ENCODE results near the gene CACNA1C.
"Not testable (repeated sequence)": the region's sequence is repeated elsewhere in the genome, so short reads cannot be mapped to it uniquely, and the experiment has no call there.

The CACNA1C gene

GRCh38 chr12:2246358-2246757, 193.6 kb downstream of the CACNA1C start:
- Histone ChIP-seq H3K9me3 (ENCODE audit: control insufficient read depth in 1 of 2, low read length in 2 of 2) (no peaks in the 10 kb centered on the region), H3K4me1 (ENCODE audit: control insufficient read depth in 1 of 2, insufficient read depth in 2 of 2, low read length in 2 of 2) (peaks cover 7 to 10% of the 10 kb centered on the region in 2 donors), H3K9ac (ENCODE audit: low read depth in 1 of 2, low read length in 2 of 2) (no peak overlapping the region), H3K27ac (ENCODE audit: low read depth, low read length) (no peak overlapping the region), H3K27me3 (ENCODE audit: control insufficient read depth in 1 of 2, insufficient read depth in 2 of 2, low read length in 2 of 2) (no peaks in the 10 kb centered on the region), H3K36me3 (ENCODE audit: control insufficient read depth in 1 of 2, insufficient read depth in 2 of 2, low read length in 2 of 2) (no peaks in the 10 kb centered on the region), H3K4me3 (ENCODE audit: low read depth in 1 of 2, low read length in 2 of 2) (no peak overlapping the region)

DNA sequence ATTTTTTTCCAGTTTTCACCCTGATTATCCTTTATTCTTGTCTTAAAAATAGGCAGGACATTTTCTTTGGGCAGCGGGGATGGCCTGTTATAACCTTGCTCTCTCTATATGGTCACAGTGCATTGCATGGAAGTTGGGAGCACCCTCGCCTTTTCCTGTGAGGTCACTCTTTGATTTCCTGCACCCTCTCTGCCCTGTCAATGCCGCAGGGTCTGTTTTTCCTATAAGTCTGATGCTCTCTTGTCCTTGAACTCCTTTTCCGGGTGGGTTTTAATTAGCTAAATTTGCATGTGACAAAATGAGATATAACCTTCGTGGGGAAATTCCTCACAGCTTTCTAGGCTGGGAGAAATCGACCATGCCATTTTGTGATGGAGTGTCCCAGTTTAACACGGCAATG, 194.3 kb downstream of the CACNA1C start:
- H3K9ac ChIP-seq (ENCODE audit: low read depth in 1 of 2, low read length in 2 of 2), result no peak overlapping the region
- H3K4me1 ChIP-seq (ENCODE audit: control insufficient read depth in 1 of 2, insufficient read depth in 2 of 2, low read length in 2 of 2), result peaks cover 7 to 10% of the 10 kb centered on the region in 2 donors
- H3K4me3 ChIP-seq (ENCODE audit: low read depth in 1 of 2, low read length in 2 of 2), result no peak overlapping the region
- no peaks in the 10 kb centered on the region for H3K36me3 ChIP-seq (ENCODE audit: control insufficient read depth in 1 of 2, insufficient read depth in 2 of 2, low read length in 2 of 2)
- H3K9me3 ChIP-seq (ENCODE audit: control insufficient read depth in 1 of 2, low read length in 2 of 2), result no peaks in the 10 kb centered on the region
- H3K27ac ChIP-seq (ENCODE audit: low read depth, low read length), result no peak overlapping the region
- H3K27me3 ChIP-seq (ENCODE audit: control insufficient read depth in 1 of 2, insufficient read depth in 2 of 2, low read length in 2 of 2), result no peaks in the 10 kb centered on the region

GRCh38 chr12:2247596-2247995, 194.8 kb downstream of the CACNA1C start:
- Histone ChIP-seq H3K27ac (ENCODE audit: low read depth, low read length) (no peak overlapping the region), H3K4me1 (ENCODE audit: control insufficient read depth in 1 of 2, insufficient read depth in 2 of 2, low read length in 2 of 2) (peaks cover 7 to 10% of the 10 kb centered on the region in 2 donors)

GRCh38 chr12:2248087-2248900, 195.5 kb downstream of the CACNA1C start:
- Histone ChIP-seq H3K36me3 (ENCODE audit: control insufficient read depth in 1 of 2, insufficient read depth in 2 of 2, low read length in 2 of 2) (no peaks in the 10 kb centered on the region), H3K9ac (ENCODE audit: low read depth in 1 of 2, low read length in 2 of 2) (no peak overlapping the region), H3K4me1 (ENCODE audit: control insufficient read depth in 1 of 2, insufficient read depth in 2 of 2, low read length in 2 of 2) (peaks cover 7 to 10% of the 10 kb centered on the region in 2 donors), H3K4me3 (ENCODE audit: low read depth in 1 of 2, low read length in 2 of 2) (no peak overlapping the region), H3K9me3 (ENCODE audit: control insufficient read depth in 1 of 2, low read length in 2 of 2) (no peaks in the 10 kb centered on the region), H3K27me3 (ENCODE audit: control insufficient read depth in 1 of 2, insufficient read depth in 2 of 2, low read length in 2 of 2) (no peaks in the 10 kb centered on the region), H3K27ac (ENCODE audit: low read depth, low read length) (no peak overlapping the region)

More at GRCh38 chr12:2247596-2247995, 194.8 kb downstream of the CACNA1C start:
- Histone ChIP-seq H3K4me3 (ENCODE audit: low read depth in 1 of 2, low read length in 2 of 2) (no peak overlapping the region), H3K9me3 (ENCODE audit: control insufficient read depth in 1 of 2, low read length in 2 of 2) (no peaks in the 10 kb centered on the region), H3K9ac (ENCODE audit: low read depth in 1 of 2, low read length in 2 of 2) (no peak overlapping the region), H3K36me3 (ENCODE audit: control insufficient read depth in 1 of 2, insufficient read depth in 2 of 2, low read length in 2 of 2) (no peaks in the 10 kb centered on the region), H3K27me3 (ENCODE audit: control insufficient read depth in 1 of 2, insufficient read depth in 2 of 2, low read length in 2 of 2) (no peaks in the 10 kb centered on the region)

DNA sequence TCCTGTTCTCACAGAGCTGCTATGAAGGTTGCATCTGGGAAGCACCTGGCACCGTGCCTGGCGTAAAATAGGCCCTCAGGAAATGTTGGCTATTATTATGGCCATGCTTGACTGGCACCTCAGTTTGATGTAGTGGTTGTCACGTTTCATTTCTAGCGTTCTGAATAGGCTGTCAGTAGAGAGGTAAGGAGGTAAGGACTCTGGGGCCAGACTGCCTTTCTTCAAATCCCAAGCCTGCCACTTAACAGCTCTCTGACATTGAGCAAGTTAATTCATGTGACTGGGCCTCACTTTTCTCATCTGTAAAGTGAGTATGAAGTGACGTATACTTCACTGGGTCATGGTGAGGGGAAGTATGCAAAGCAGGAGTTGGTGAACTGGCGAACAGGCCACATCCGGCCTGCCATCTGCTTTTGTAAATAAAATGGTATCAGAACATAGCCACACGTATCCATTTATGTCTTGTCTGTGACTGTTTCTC, 196.2 kb downstream of the CACNA1C start:
- Histone ChIP-seq H3K27me3 (ENCODE audit: control insufficient read depth in 1 of 2, insufficient read depth in 2 of 2, low read length in 2 of 2) (no peaks in the 10 kb centered on the region), H3K36me3 (ENCODE audit: control insufficient read depth in 1 of 2, insufficient read depth in 2 of 2, low read length in 2 of 2) (no peaks in the 10 kb centered on the region), H3K4me3 (ENCODE audit: low read depth in 1 of 2, low read length in 2 of 2) (no peak overlapping the region), H3K4me1 (ENCODE audit: control insufficient read depth in 1 of 2, insufficient read depth in 2 of 2, low read length in 2 of 2) (peaks cover 7 to 10% of the 10 kb centered on the region in 2 donors), H3K27ac (ENCODE audit: low read depth, low read length) (no peak overlapping the region), H3K9ac (ENCODE audit: low read depth in 1 of 2, low read length in 2 of 2) (no peak overlapping the region), H3K9me3 (ENCODE audit: control insufficient read depth in 1 of 2, low read length in 2 of 2) (no peaks in the 10 kb centered on the region)

GRCh38 chr12:2250797-2251196, 198.0 kb downstream of the CACNA1C start:
- H3K9me3 ChIP-seq (ENCODE audit: control insufficient read depth in 1 of 2, low read length in 2 of 2), result peaks cover 0 to 4% of the 10 kb centered on the region in 2 donors
- no peak overlapping the region for H3K9ac ChIP-seq (ENCODE audit: low read depth in 1 of 2, low read length in 2 of 2)
- no peak overlapping the region for H3K4me3 ChIP-seq (ENCODE audit: low read depth in 1 of 2, low read length in 2 of 2)
- peaks cover 7 to 10% of the 10 kb centered on the region in 2 donors for H3K4me1 ChIP-seq (ENCODE audit: control insufficient read depth in 1 of 2, insufficient read depth in 2 of 2, low read length in 2 of 2)
- no peak overlapping the region for H3K27ac ChIP-seq (ENCODE audit: low read depth, low read length)
- H3K36me3 ChIP-seq (ENCODE audit: control insufficient read depth in 1 of 2, insufficient read depth in 2 of 2, low read length in 2 of 2), result no peaks in the 10 kb centered on the region
- H3K27me3 ChIP-seq (ENCODE audit: control insufficient read depth in 1 of 2, insufficient read depth in 2 of 2, low read length in 2 of 2), result no peaks in the 10 kb centered on the region

DNA sequence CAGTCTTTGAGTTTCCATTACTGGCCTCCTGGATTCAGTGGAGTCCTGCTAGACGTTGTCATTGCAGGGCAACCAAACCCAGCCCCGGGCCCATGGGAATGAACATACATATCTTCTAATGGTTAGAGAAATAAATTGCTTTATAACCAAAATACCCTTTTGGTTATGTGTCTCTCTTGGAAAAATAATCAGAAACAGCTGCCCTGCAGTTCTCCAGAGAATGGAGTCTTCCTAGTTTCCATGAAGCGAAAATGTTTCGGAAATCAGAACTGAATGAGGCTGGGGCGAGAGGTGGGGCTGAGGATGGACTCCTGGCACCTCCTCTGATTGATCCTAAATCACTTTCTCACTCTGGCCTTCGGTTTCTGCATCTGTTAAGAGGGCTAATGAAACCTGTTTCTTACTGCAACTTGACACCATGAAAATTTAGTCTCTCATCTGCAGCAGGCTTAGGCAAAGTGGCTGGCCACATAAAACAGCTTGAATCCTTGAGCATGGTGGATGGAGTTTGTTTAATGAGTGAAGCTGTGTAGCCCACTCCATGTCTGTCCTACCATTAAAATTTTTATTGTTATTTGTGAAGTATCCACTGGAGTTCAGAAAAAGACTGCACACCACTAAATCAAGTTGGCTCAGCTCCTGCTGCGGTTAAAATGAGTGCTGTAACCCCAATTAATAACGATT, 198.9 kb downstream of the CACNA1C start:
- Histone ChIP-seq H3K4me3 (ENCODE audit: low read depth in 1 of 2, low read length in 2 of 2) (no peak overlapping the region), H3K36me3 (ENCODE audit: control insufficient read depth in 1 of 2, insufficient read depth in 2 of 2, low read length in 2 of 2) (no peaks in the 10 kb centered on the region), H3K27ac (ENCODE audit: low read depth, low read length) (no peak overlapping the region), H3K9ac (ENCODE audit: low read depth in 1 of 2, low read length in 2 of 2) (no peak overlapping the region), H3K4me1 (ENCODE audit: control insufficient read depth in 1 of 2, insufficient read depth in 2 of 2, low read length in 2 of 2) (peaks cover 7 to 10% of the 10 kb centered on the region in 2 donors), H3K27me3 (ENCODE audit: control insufficient read depth in 1 of 2, insufficient read depth in 2 of 2, low read length in 2 of 2) (no peaks in the 10 kb centered on the region), H3K9me3 (ENCODE audit: control insufficient read depth in 1 of 2, low read length in 2 of 2) (peaks cover 0 to 4% of the 10 kb centered on the region in 2 donors)

DNA sequence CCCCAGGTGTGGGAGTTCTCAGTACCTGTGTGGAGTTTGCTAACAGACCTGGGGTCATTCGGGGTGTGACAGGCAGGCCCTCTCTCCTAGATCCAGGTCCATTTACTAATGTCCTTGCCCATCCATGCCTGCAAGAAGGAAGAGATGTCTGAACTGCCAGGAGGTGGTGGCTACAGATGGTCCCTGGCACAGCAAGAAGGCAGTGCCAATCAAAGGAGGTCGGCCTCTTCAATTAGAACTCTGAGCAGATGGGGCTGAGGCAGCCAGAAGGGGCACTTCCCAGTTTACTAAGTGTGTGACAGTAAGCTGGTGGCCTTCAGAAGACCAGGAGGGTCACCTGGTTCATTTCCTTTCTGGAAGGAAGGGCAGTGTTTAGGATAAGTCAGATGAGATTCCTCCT, 202.5 kb downstream of the CACNA1C start:
- H3K4me1 ChIP-seq (ENCODE audit: control insufficient read depth in 1 of 2, insufficient read depth in 2 of 2, low read length in 2 of 2), result no peaks in the 10 kb centered on the region
- H3K9ac ChIP-seq (ENCODE audit: low read depth in 1 of 2, low read length in 2 of 2), result no peak overlapping the region
- no peak overlapping the region for H3K27ac ChIP-seq (ENCODE audit: low read depth, low read length)
- H3K36me3 ChIP-seq (ENCODE audit: control insufficient read depth in 1 of 2, insufficient read depth in 2 of 2, low read length in 2 of 2), result no peaks in the 10 kb centered on the region
- H3K4me3 ChIP-seq (ENCODE audit: low read depth in 1 of 2, low read length in 2 of 2), result no peak overlapping the region
- H3K9me3 ChIP-seq (ENCODE audit: control insufficient read depth in 1 of 2, low read length in 2 of 2), result peaks cover 0 to 4% of the 10 kb centered on the region in 2 donors
- no peaks in the 10 kb centered on the region for H3K27me3 ChIP-seq (ENCODE audit: control insufficient read depth in 1 of 2, insufficient read depth in 2 of 2, low read length in 2 of 2)

DNA sequence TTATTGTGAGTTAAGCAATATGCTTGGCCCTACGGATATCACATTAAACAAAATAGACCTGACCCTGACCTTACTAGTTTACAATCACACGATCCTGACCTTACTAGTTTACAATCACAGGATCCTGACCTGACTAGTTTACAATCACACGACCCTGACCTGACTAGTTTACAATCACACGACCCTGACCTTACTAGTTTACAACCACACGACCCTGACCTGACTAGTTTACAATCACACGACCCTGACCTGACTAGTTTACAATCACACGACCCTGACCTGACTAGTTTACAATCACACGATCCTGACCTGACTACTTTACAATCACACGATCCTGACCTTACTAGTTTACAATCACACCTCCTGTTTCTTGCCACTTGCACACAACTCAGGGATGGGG, 202.9 kb downstream of the CACNA1C start:
- H3K36me3 ChIP-seq (ENCODE audit: control insufficient read depth in 1 of 2, insufficient read depth in 2 of 2, low read length in 2 of 2); H3K9ac ChIP-seq (ENCODE audit: low read depth in 1 of 2, low read length in 2 of 2); H3K27me3 ChIP-seq (ENCODE audit: control insufficient read depth in 1 of 2, insufficient read depth in 2 of 2, low read length in 2 of 2); H3K27ac ChIP-seq (ENCODE audit: low read depth, low read length); H3K9me3 ChIP-seq (ENCODE audit: control insufficient read depth in 1 of 2, low read length in 2 of 2); H3K4me1 ChIP-seq (ENCODE audit: control insufficient read depth in 1 of 2, insufficient read depth in 2 of 2, low read length in 2 of 2); H3K4me3 ChIP-seq (ENCODE audit: low read depth in 1 of 2, low read length in 2 of 2): not testable (repeated sequence)

- no peaks in the 10 kb centered on the region for H3K4me1 ChIP-seq (ENCODE audit: control insufficient read depth in 1 of 2, insufficient read depth in 2 of 2, low read length in 2 of 2)
- H3K9me3 ChIP-seq (ENCODE audit: control insufficient read depth in 1 of 2, low read length in 2 of 2), result peaks cover 0 to 4% of the 10 kb centered on the region in 2 donors
- H3K9ac ChIP-seq (ENCODE audit: low read depth in 1 of 2, low read length in 2 of 2), result no peak overlapping the region
- H3K27ac ChIP-seq (ENCODE audit: low read depth, low read length), result no peak overlapping the region
- H3K36me3 ChIP-seq (ENCODE audit: control insufficient read depth in 1 of 2, insufficient read depth in 2 of 2, low read length in 2 of 2), result no peaks in the 10 kb centered on the region
- no peak overlapping the region for H3K4me3 ChIP-seq (ENCODE audit: low read depth in 1 of 2, low read length in 2 of 2)
- no peaks in the 10 kb centered on the region for H3K27me3 ChIP-seq (ENCODE audit: control insufficient read depth in 1 of 2, insufficient read depth in 2 of 2, low read length in 2 of 2)
These were observed 203.7 kb downstream of the CACNA1C start for GRCh38 chr12:2256453-2256852.
